Activated T-cell treated with anti-CD3 and anti-CD28 coated beads, Interleukin-2, amount 50 U/mL, for 24 hours (primary cell): ENCODE results near the gene AMT.

ENCODE experiments used
- DNase-seq: peaks from one replicate; pipeline ENCODE4 v3.0.0-alpha.2; 2020
- H3K27ac Mint-ChIP-seq: 2 replicates; pipeline ENCODE4 v1.8.0; 2020; ENCODE audit warnings: mild to moderate bottlenecking, mixed read lengths
- H3K27me3 Mint-ChIP-seq: 2 replicates; pipeline ENCODE4 v1.8.0; 2020; ENCODE audit warnings: mixed read lengths
- H3K36me3 Mint-ChIP-seq: 2 replicates; pipeline ENCODE4 v1.8.0; 2020; ENCODE audit warnings: low read depth, mixed read lengths
- H3K4me1 Mint-ChIP-seq: 2 replicates; pipeline ENCODE4 v1.8.0; 2020; ENCODE audit warnings: low read depth, mixed read lengths
- H3K4me3 Mint-ChIP-seq: 2 replicates; pipeline ENCODE4 v1.8.0; 2020; ENCODE audit warnings: mild to moderate bottlenecking, moderate library complexity, mixed read lengths
- H3K9me3 Mint-ChIP-seq: 2 replicates; pipeline ENCODE4 v1.8.0; 2020; ENCODE audit warnings: mixed read lengths

Gene AMT

GRCh38 chr3:49454458-49454857 lies 32.2 kb upstream of the AMT start:
- DNase-seq: no peak
- no peaks in the 10 kb centered on the region for H3K27me3 Mint-ChIP-seq
- no peak overlapping the region for H3K27ac Mint-ChIP-seq
- H3K9me3 Mint-ChIP-seq: no peaks in the 10 kb centered on the region
- H3K4me3 Mint-ChIP-seq: no peak overlapping the region
- no peaks in the 10 kb centered on the region for H3K4me1 Mint-ChIP-seq
- H3K36me3 Mint-ChIP-seq: no peaks in the 10 kb centered on the region

- no peak overlapping the region for H3K27ac Mint-ChIP-seq
- no peak for DNase-seq
- no peak overlapping the region for H3K4me3 Mint-ChIP-seq
- H3K36me3 Mint-ChIP-seq: no peaks in the 10 kb centered on the region
- no peaks in the 10 kb centered on the region for H3K27me3 Mint-ChIP-seq
- no peaks in the 10 kb centered on the region for H3K9me3 Mint-ChIP-seq
- peaks cover 4% of the 10 kb centered on the region for H3K4me1 Mint-ChIP-seq
Observed at GRCh38 chr3:49453621-49454020, 31.3 kb upstream of the AMT start.

GRCh38 chr3:49445391-49445790 lies 23.1 kb upstream of the AMT start:
- Mint-ChIP-seq H3K27me3 (no peaks in the 10 kb centered on the region), H3K36me3 (no peaks in the 10 kb centered on the region), H3K27ac (no peak overlapping the region), H3K9me3 (no peaks in the 10 kb centered on the region), H3K4me1 (peaks cover 12% of the 10 kb centered on the region), H3K4me3 (no peak overlapping the region)
- no peak for DNase-seq

- no peaks in the 10 kb centered on the region for H3K27me3 Mint-ChIP-seq
- H3K4me1 Mint-ChIP-seq: peaks cover 3% of the 10 kb centered on the region
- no peak overlapping the region for H3K27ac Mint-ChIP-seq
- H3K4me3 Mint-ChIP-seq: no peak overlapping the region
- no peaks in the 10 kb centered on the region for H3K9me3 Mint-ChIP-seq
- no peaks in the 10 kb centered on the region for H3K36me3 Mint-ChIP-seq
- no peak for DNase-seq
Observed at GRCh38 chr3:49434731-49435130, 12.5 kb upstream of the AMT start.

GRCh38 chr3:49428752-49429080 lies 6.4 kb upstream of the AMT start:
- Mint-ChIP-seq H3K27me3 (no peaks in the 10 kb centered on the region), H3K9me3 (no peaks in the 10 kb centered on the region), H3K27ac (peak overlapping the region; percentile 95), H3K4me3 (peak overlapping the region; percentile 87), H3K36me3 (peaks cover 21% of the 10 kb centered on the region), H3K4me1 (peaks cover 27% of the 10 kb centered on the region)
- no peak for DNase-seq

- no peaks in the 10 kb centered on the region for H3K9me3 Mint-ChIP-seq
Observed at GRCh38 chr3:49427586-49427985, 5.3 kb upstream of the AMT start.

GRCh38 chr3:49424816-49425215 lies 2.5 kb upstream of the AMT start:
- H3K36me3 Mint-ChIP-seq: peaks cover 33% of the 10 kb centered on the region
- no peak overlapping the region for H3K27ac Mint-ChIP-seq
- H3K27me3 Mint-ChIP-seq: no peaks in the 10 kb centered on the region
- no peaks in the 10 kb centered on the region for H3K9me3 Mint-ChIP-seq
- no peak overlapping the region for H3K4me3 Mint-ChIP-seq
- H3K4me1 Mint-ChIP-seq: peaks cover 52% of the 10 kb centered on the region
- no peak for DNase-seq

More at GRCh38 chr3:49427586-49427985, 5.3 kb upstream of the AMT start:
- Mint-ChIP-seq H3K27me3 (no peaks in the 10 kb centered on the region), H3K27ac (peak overlapping the region; percentile 77), H3K4me1 (peaks cover 33% of the 10 kb centered on the region), H3K4me3 (peak overlapping the region; percentile 87), H3K36me3 (peaks cover 24% of the 10 kb centered on the region)
- DNase-seq: no peak

- H3K27ac Mint-ChIP-seq: peak overlapping the region; percentile 85
- H3K36me3 Mint-ChIP-seq: peaks cover 44% of the 10 kb centered on the region
- no peak overlapping the region for H3K4me3 Mint-ChIP-seq
- H3K27me3 Mint-ChIP-seq: no peaks in the 10 kb centered on the region
- H3K4me1 Mint-ChIP-seq: peaks cover 51% of the 10 kb centered on the region
- DNase-seq: no peak
- no peaks in the 10 kb centered on the region for H3K9me3 Mint-ChIP-seq
Observed at GRCh38 chr3:49421890-49422378, 339 bp downstream of the AMT start.

- H3K36me3 Mint-ChIP-seq: peaks cover 62% of the 10 kb centered on the region
- H3K4me1 Mint-ChIP-seq: peaks cover 73% of the 10 kb centered on the region
- DNase-seq: no peak
- peak overlapping the region; percentile 81 for H3K27ac Mint-ChIP-seq
- H3K9me3 Mint-ChIP-seq: no peaks in the 10 kb centered on the region
- no peak overlapping the region for H3K4me3 Mint-ChIP-seq
- no peaks in the 10 kb centered on the region for H3K27me3 Mint-ChIP-seq
Observed at GRCh38 chr3:49417516-49418120, 4.7 kb downstream of the AMT start.

- H3K9me3 Mint-ChIP-seq: no peaks in the 10 kb centered on the region
- no peak for DNase-seq
- H3K27ac Mint-ChIP-seq: peak overlapping the region; percentile 90
- H3K36me3 Mint-ChIP-seq: peaks cover 67% of the 10 kb centered on the region
- H3K4me3 Mint-ChIP-seq: no peak overlapping the region
- H3K27me3 Mint-ChIP-seq: no peaks in the 10 kb centered on the region
- peaks cover 70% of the 10 kb centered on the region for H3K4me1 Mint-ChIP-seq
Observed at GRCh38 chr3:49416867-49417266, 5.4 kb downstream of the AMT start.

- no peaks in the 10 kb centered on the region for H3K9me3 Mint-ChIP-seq
- peak overlapping the region; percentile 32 for H3K4me3 Mint-ChIP-seq
- H3K27me3 Mint-ChIP-seq: no peaks in the 10 kb centered on the region
- peaks cover 69% of the 10 kb centered on the region for H3K36me3 Mint-ChIP-seq
- DNase-seq: peak; percentile 64
- peak overlapping the region; percentile 90 for H3K27ac Mint-ChIP-seq
- H3K4me1 Mint-ChIP-seq: peaks cover 62% of the 10 kb centered on the region
Observed at GRCh38 chr3:49415931-49416601, 6.2 kb downstream of the AMT start.

GRCh38 chr3:49414753-49415152 lies 7.5 kb downstream of the AMT start:
- H3K27ac Mint-ChIP-seq: peak overlapping the region; percentile 90
- no peaks in the 10 kb centered on the region for H3K9me3 Mint-ChIP-seq
- H3K27me3 Mint-ChIP-seq: no peaks in the 10 kb centered on the region
- peaks cover 62% of the 10 kb centered on the region for H3K4me1 Mint-ChIP-seq
- peak overlapping the region; percentile 25 for H3K4me3 Mint-ChIP-seq
- peaks cover 73% of the 10 kb centered on the region for H3K36me3 Mint-ChIP-seq
- DNase-seq: no peak

GRCh38 chr3:49413338-49413734 lies 8.9 kb downstream of the AMT start:
- H3K36me3 Mint-ChIP-seq: peaks cover 75% of the 10 kb centered on the region
- no peak for DNase-seq
- no peaks in the 10 kb centered on the region for H3K9me3 Mint-ChIP-seq
- H3K27me3 Mint-ChIP-seq: no peaks in the 10 kb centered on the region
- peak overlapping the region; percentile 92 for H3K4me3 Mint-ChIP-seq
- H3K4me1 Mint-ChIP-seq: peaks cover 66% of the 10 kb centered on the region
- peak overlapping the region; percentile 95 for H3K27ac Mint-ChIP-seq

GRCh38 chr3:49412632-49413337 lies 9.5 kb downstream of the AMT start:
- Mint-ChIP-seq H3K36me3 (peaks cover 74% of the 10 kb centered on the region), H3K4me3 (peak overlapping the region; percentile 92), H3K4me1 (peaks cover 67% of the 10 kb centered on the region), H3K27me3 (no peaks in the 10 kb centered on the region), H3K9me3 (no peaks in the 10 kb centered on the region), H3K27ac (peak overlapping the region; percentile 95)
- DNase-seq: no peak
